ENCODE measurements around the gene MITF. TPM values are rescaled to one million over a fixed set of nuclear protein-coding genes. Genes with fewer than 3 reads are reported as not detected.

MITF gene
- total RNA-seq, 1 donor from 2014 or later = 0.41 TPM

- intact Hi-C loops (cut with micrococcal nuclease) = no loop called here
Observed at GRCh38 chr3:69753179-69753775, 14.0 kb downstream of the MITF start.

- intact Hi-C loops (cut with micrococcal nuclease) = no loop called here
Observed at GRCh38 chr3:69755795-69756194, 16.5 kb downstream of the MITF start.

- intact Hi-C loops (cut with micrococcal nuclease) = no loop called here
Observed at GRCh38 chr3:69761896-69762767, 22.9 kb downstream of the MITF start.

- intact Hi-C loops (cut with micrococcal nuclease) = no loop called here
Observed at GRCh38 chr3:69762768-69763229, 23.5 kb downstream of the MITF start.

- intact Hi-C loops (cut with micrococcal nuclease) = no loop called here
Observed at GRCh38 chr3:69763458-69763857, 24.2 kb downstream of the MITF start.

GRCh38 chr3:69764121-69764741 lies 25.0 kb downstream of the MITF start:
- intact Hi-C loops (cut with micrococcal nuclease) = no loop called here

GRCh38 chr3:69764861-69765260 lies 25.6 kb downstream of the MITF start:
- intact Hi-C loops (cut with micrococcal nuclease) = no loop called here

- intact Hi-C loops (cut with micrococcal nuclease) = no loop called here
Observed at GRCh38 chr3:69766638-69767037, 27.4 kb downstream of the MITF start.

GRCh38 chr3:69767571-69767970 lies 28.3 kb downstream of the MITF start:
- intact Hi-C loops (cut with micrococcal nuclease) = no loop called here

GRCh38 chr3:69768438-69768837 lies 29.2 kb downstream of the MITF start:
- intact Hi-C loops (cut with micrococcal nuclease) = no loop called here

GRCh38 chr3:69770219-69770618 lies 31.0 kb downstream of the MITF start:
- intact Hi-C loops (cut with micrococcal nuclease) = no loop called here

GRCh38 chr3:69770976-69771634 lies 31.8 kb downstream of the MITF start:
- intact Hi-C loops (cut with micrococcal nuclease) = no loop called here

- intact Hi-C loops (cut with micrococcal nuclease) = no loop called here
Observed at GRCh38 chr3:69772152-69772867, 33.0 kb downstream of the MITF start.

GRCh38 chr3:69774029-69774428 lies 34.8 kb downstream of the MITF start:
- intact Hi-C loops (cut with micrococcal nuclease) = no loop called here

GRCh38 chr3:69775751-69776150 lies 36.5 kb downstream of the MITF start:
- intact Hi-C loops (cut with micrococcal nuclease) = no loop called here

- intact Hi-C loops (cut with micrococcal nuclease) = no loop called here
Observed at GRCh38 chr3:69776289-69776688, 37.0 kb downstream of the MITF start.

- intact Hi-C loops (cut with micrococcal nuclease) = no loop called here
Observed at GRCh38 chr3:69776920-69777581, 37.8 kb downstream of the MITF start.

GRCh38 chr3:69777582-69777967 lies 38.3 kb downstream of the MITF start:
- intact Hi-C loops (cut with micrococcal nuclease) = no loop called here

GRCh38 chr3:69781593-69781992 lies 42.3 kb downstream of the MITF start:
- intact Hi-C loops (cut with micrococcal nuclease) = no loop called here

GRCh38 chr3:69784954-69785514 lies 45.8 kb downstream of the MITF start:
- intact Hi-C loops (cut with micrococcal nuclease) = no loop called here
